H9 (cell line): ENCODE measurements around the gene CSF1R. TPM values are rescaled to one million over a fixed set of nuclear protein-coding genes. Genes with fewer than 3 reads are reported as not detected.

Experiments
- DNase-seq: peaks from one replicate; pipeline ENCODE4 v3.0.0-alpha.2; 2017
- H2AFZ ChIP-seq: one replicate; pipeline ENCODE4 v1.6.1; 2013; ENCODE audit warnings: mild to moderate bottlenecking, low read length, control low read depth, moderate library complexity
- H2AK5ac ChIP-seq: 2 replicates; pipeline ENCODE4 v1.6.1; 2013; ENCODE audit warnings: low read length, control low read depth, mixed read lengths; ENCODE audit not compliant: insufficient read length
- H2BK120ac ChIP-seq: one replicate; pipeline ENCODE4 v1.6.1; 2013; ENCODE audit warnings: low read depth, mild to moderate bottlenecking, low read length, control low read depth, inconsistent platforms; ENCODE audit not compliant: poor library complexity, severe bottlenecking
- H2BK12ac ChIP-seq: 2 replicates; pipeline ENCODE4 v1.6.1; 2013; ENCODE audit warnings: low read length, control low read depth, mixed read lengths, low read depth; ENCODE audit not compliant: insufficient read length
- H2BK15ac ChIP-seq: 2 replicates; pipeline ENCODE4 v1.6.1; 2013; ENCODE audit warnings: low read depth, low read length, control low read depth
- H2BK20ac ChIP-seq: one replicate; pipeline ENCODE4 v1.6.1; 2013; ENCODE audit warnings: low read depth, mild to moderate bottlenecking, low read length, control low read depth, inconsistent platforms; ENCODE audit not compliant: poor library complexity, severe bottlenecking
- H2BK5ac ChIP-seq: 2 replicates; pipeline ENCODE4 v1.6.1; 2013; ENCODE audit warnings: low read length, control low read depth, mixed read lengths; ENCODE audit not compliant: insufficient read length
- H3K14ac ChIP-seq: 2 replicates; pipeline ENCODE4 v1.6.1; 2013; ENCODE audit warnings: low read length, control low read depth; ENCODE audit not compliant: insufficient read depth
- H3K18ac ChIP-seq: 2 replicates; pipeline ENCODE4 v1.6.1; 2013; ENCODE audit warnings: low read depth, mild to moderate bottlenecking, mixed read lengths, low read length, control low read depth; ENCODE audit not compliant: insufficient read length
- H3K23ac ChIP-seq: 2 replicates; pipeline ENCODE4 v1.6.1; 2013; ENCODE audit warnings: low read length, control low read depth, mixed read lengths, low read depth; ENCODE audit not compliant: insufficient read length
- H3K23me2 ChIP-seq: 2 replicates; pipeline ENCODE4 v1.6.1; 2013; ENCODE audit warnings: low read depth, mild to moderate bottlenecking, mixed read lengths, low read length, control low read depth; ENCODE audit not compliant: insufficient read length, poor library complexity, severe bottlenecking
- H3K27ac ChIP-seq: 2 replicates; pipeline ENCODE4 v1.5.1; 2013; ENCODE audit warnings: low read length, control low read depth, mixed read lengths, low read depth; ENCODE audit not compliant: insufficient read length
- H3K27me3 ChIP-seq: 2 replicates; pipeline ENCODE4 v1.6.1; 2013; ENCODE audit warnings: low read length, control low read depth, inconsistent platforms; ENCODE audit not compliant: insufficient read depth
- H3K4ac ChIP-seq: 2 replicates; pipeline ENCODE4 v1.6.1; 2013; ENCODE audit warnings: low read depth, mild to moderate bottlenecking, control low read depth, inconsistent platforms, low read length, moderate library complexity
- H3K4me1 ChIP-seq: 2 replicates; pipeline ENCODE4 v1.6.1; 2013; ENCODE audit warnings: low read length, control low read depth, inconsistent platforms; ENCODE audit not compliant: insufficient read depth
- H3K4me2 ChIP-seq: 2 replicates; pipeline ENCODE4 v1.6.1; 2013; ENCODE audit warnings: low read length, control low read depth, mixed read lengths; ENCODE audit not compliant: insufficient read length, insufficient read depth
- H3K56ac ChIP-seq: 2 replicates; pipeline ENCODE4 v1.6.1; 2013; ENCODE audit warnings: low read depth, mild to moderate bottlenecking, mixed read lengths, low read length, control low read depth; ENCODE audit not compliant: insufficient read length
- H3K79me1 ChIP-seq: 2 replicates; pipeline ENCODE4 v1.6.1; 2013; ENCODE audit warnings: low read depth, mild to moderate bottlenecking, moderate library complexity, low read length, control low read depth, inconsistent platforms; ENCODE audit not compliant: insufficient read depth, poor library complexity, severe bottlenecking
- H3K79me2 ChIP-seq: 2 replicates; pipeline ENCODE4 v1.6.1; 2013; ENCODE audit warnings: low read length, control low read depth, inconsistent platforms; ENCODE audit not compliant: insufficient read depth
- H3K9ac ChIP-seq: 2 replicates; pipeline ENCODE4 v1.6.1; 2013; ENCODE audit warnings: low read length, control low read depth, mixed read lengths; ENCODE audit not compliant: insufficient read length; ENCODE audit errors: extremely low read depth
- H3K9me3 ChIP-seq: one replicate; pipeline ENCODE4 v1.6.1; 2013; ENCODE audit warnings: low read depth, low read length, inconsistent platforms; ENCODE audit not compliant: control insufficient read depth
- H3T11ph ChIP-seq: one replicate; pipeline ENCODE4 v1.6.1; 2013; ENCODE audit warnings: mild to moderate bottlenecking, low read length, control low read depth, inconsistent platforms
- H4K20me1 ChIP-seq: one replicate; pipeline ENCODE4 v1.6.1; 2013; ENCODE audit not compliant: control insufficient read depth, insufficient read length, insufficient read depth
- H4K5ac ChIP-seq: 2 replicates; pipeline ENCODE4 v1.6.1; 2013; ENCODE audit warnings: low read depth, mild to moderate bottlenecking, mixed read lengths, low read length, control low read depth; ENCODE audit not compliant: insufficient read length
- H4K8ac ChIP-seq: replicated peaks from 2 replicates; pipeline ENCODE4 v1.6.1; 2013; ENCODE audit warnings: low read length, control low read depth, mixed read lengths, low read depth; ENCODE audit not compliant: insufficient read length
- H4K91ac ChIP-seq: 2 replicates; pipeline ENCODE4 v1.6.1; 2013; ENCODE audit warnings: low read depth, mild to moderate bottlenecking, moderate library complexity, mixed read lengths, low read length, control low read depth; ENCODE audit not compliant: insufficient read length
- H3K27ac Mint-ChIP-seq, 3 experiments: 2 replicates in 2 of 3; 3 replicates in 1 of 3; pipeline ENCODE4 v1.8.0; 2020 to 2021; ENCODE audit warnings: mixed read lengths in 3 of 3, mild to moderate bottlenecking in 1 of 3, moderate library complexity in 1 of 3
- H3K27me3 Mint-ChIP-seq: 2 replicates; pipeline ENCODE4 v1.8.0; 2021; ENCODE audit warnings: low read depth, mild to moderate bottlenecking, moderate library complexity, mixed read lengths
- H3K36me3 Mint-ChIP-seq, 3 experiments: 2 replicates in 2 of 3; 3 replicates in 1 of 3; pipeline ENCODE4 v1.8.0; 2020 to 2021; ENCODE audit warnings: low read depth in 3 of 3, mixed read lengths in 3 of 3; ENCODE audit not compliant: insufficient read depth in 1 of 3
- H3K4me1 Mint-ChIP-seq, 2 experiments: 2 replicates each; pipeline ENCODE4 v1.8.0; 2020; ENCODE audit warnings: mixed read lengths in 2 of 2
- H3K4me3 Mint-ChIP-seq, 2 experiments: 2 replicates in 1 of 2; 3 replicates in 1 of 2; pipeline ENCODE4 v1.8.0; 2020 to 2021; ENCODE audit warnings: mild to moderate bottlenecking in 2 of 2, mixed read lengths in 2 of 2, moderate library complexity in 1 of 2
- H3K9me3 Mint-ChIP-seq, 2 experiments: 2 replicates in 1 of 2; 3 replicates in 1 of 2; pipeline ENCODE4 v1.8.0; 2020; ENCODE audit warnings: mild to moderate bottlenecking in 2 of 2, mixed read lengths in 2 of 2, moderate library complexity in 1 of 2
- CTCF ChIP-seq: fragments of 200-600 bp; sonication (generic); conservative IDR thresholded peaks from 3 replicates; pipeline ENCODE4 v1.8.0; 2021; ENCODE audit warnings: antibody characterized with exemption, mild to moderate bottlenecking
- WGBS: extraction: QIAGEN DNeasy Blood & Tissue Kit; methylation state at CpG from one replicate; pipeline ENCODE4 v1.1.7; 2013; ENCODE audit warnings: missing lambda C conversion rate, low lambda C conversion rate, mixed read lengths; ENCODE audit not compliant: insufficient read length; ENCODE audit errors: extremely low coverage; 5-methylcytosine and 5-hydroxymethylcytosine counted together
- total RNA-seq: library from RNA; stranded (reverse); gene quantifications from 2 replicates; pipeline ENCODE4 v1.2.1, GENCODE V29; 2021

Gene CSF1R
- total RNA-seq, 1 experiment from 2014 or later = 0.13 TPM

- Mint-ChIP-seq H3K4me1 (peaks cover 21 to 23% of the 10 kb centered on the region in 2 experiments), H3K27me3 (peaks cover 9% of the 10 kb centered on the region), H3K9me3 (no peaks in the 10 kb centered on the region), H3K36me3 (peaks cover 24 to 61% (median 51%) of the 10 kb centered on the region in 3 experiments; a peak in 6 of 7 replicates), H3K4me3 (no peak overlapping the region), H3K27ac (no peak overlapping the region)
- H3K14ac ChIP-seq = no peak overlapping the region
- H4K20me1 ChIP-seq = no peaks in the 10 kb centered on the region
- no CpG with 5 or more reads among the region's 14 CpGs for WGBS
- H3K79me2 ChIP-seq = no peaks in the 10 kb centered on the region
- no peak overlapping the region for H2BK5ac ChIP-seq
- no peaks in the 10 kb centered on the region for H3K23me2 ChIP-seq
- no peak overlapping the region for H3K9ac ChIP-seq
- no peak overlapping the region for H3K27ac ChIP-seq
- peaks cover 4% of the 10 kb centered on the region; the same call in 1 of the 2 replicates for H3K4me1 ChIP-seq
- H2BK20ac ChIP-seq = no peak overlapping the region
- H2BK15ac ChIP-seq = no peak overlapping the region
- H3K27me3 ChIP-seq = no peaks in the 10 kb centered on the region
- H2BK12ac ChIP-seq = no peak overlapping the region
- H3K56ac ChIP-seq = no peak overlapping the region
- H3K9me3 ChIP-seq = no peaks in the 10 kb centered on the region
- no peak overlapping the region for H2AK5ac ChIP-seq
- H4K8ac ChIP-seq = no peak overlapping the region
- H3K23ac ChIP-seq = no peak overlapping the region
- no peak overlapping the region for H3T11ph ChIP-seq
- H2AFZ ChIP-seq = no peak overlapping the region
- H3K79me1 ChIP-seq = no peaks in the 10 kb centered on the region
- H3K4me2 ChIP-seq = no peak overlapping the region
- no peak overlapping the region for H3K18ac ChIP-seq
- TF ChIP-seq CTCF = no peak
- H4K5ac ChIP-seq = no peak overlapping the region
- no peak overlapping the region for H2BK120ac ChIP-seq
- no peak overlapping the region for H4K91ac ChIP-seq
- H3K4ac ChIP-seq = no peak overlapping the region
- DNase-seq = no peak
Measured at GRCh38 chr5:150053713-150054392, 32.5 kb downstream of the CSF1R start.
